Suppressor macrophage treated with lipopolysaccharide for 4 hours (primary cell): ENCODE data around the gene HELB.
A peak's percentile ranks its signal among the peaks of the same experiment; 100 is the strongest.

Experiments used
- DNase-seq: peaks from one replicate; pipeline ENCODE4 v3.0.0-alpha.2; 2020

HELB gene

GRCh38 chr12:66303316-66303804, 1.1 kb downstream of the HELB start:
- peak; percentile 19 for DNase-seq

GRCh38 chr12:66304296-66304900, 2.1 kb downstream of the HELB start:
- DNase-seq: no peak

- DNase-seq: no peak
These were observed 7.3 kb downstream of the HELB start for GRCh38 chr12:66309606-66310005.

- peak; percentile 36 for DNase-seq
These were observed 9.9 kb downstream of the HELB start for GRCh38 chr12:66312189-66312588.

- DNase-seq: no peak
These were observed 12.0 kb downstream of the HELB start for GRCh38 chr12:66314278-66314677.

- peak; percentile 14 for DNase-seq
These were observed 17.1 kb downstream of the HELB start for GRCh38 chr12:66319266-66319954.

- DNase-seq: peak; percentile 35
These were observed 18.7 kb downstream of the HELB start for GRCh38 chr12:66320996-66321395.

GRCh38 chr12:66321435-66321834, 19.1 kb downstream of the HELB start:
- DNase-seq: peak; percentile 77

- no peak for DNase-seq
These were observed 20.7 kb downstream of the HELB start for GRCh38 chr12:66323017-66323416.

- DNase-seq: no peak
These were observed 27.6 kb downstream of the HELB start for GRCh38 chr12:66329941-66330340.

- no peak for DNase-seq
These were observed 28.7 kb downstream of the HELB start for GRCh38 chr12:66331016-66331415.

- no peak for DNase-seq
These were observed 29.5 kb downstream of the HELB start for GRCh38 chr12:66331814-66332213.

GRCh38 chr12:66335746-66336145, 33.5 kb downstream of the HELB start:
- no peak for DNase-seq

- DNase-seq: no peak
These were observed 35.2 kb downstream of the HELB start for GRCh38 chr12:66337381-66338010.

GRCh38 chr12:66340131-66340530, 37.8 kb downstream of the HELB start:
- DNase-seq: no peak

- no peak for DNase-seq
These were observed 38.8 kb downstream of the HELB start for GRCh38 chr12:66341126-66341525.

GRCh38 chr12:66345212-66345611, 42.9 kb downstream of the HELB start:
- no peak for DNase-seq

GRCh38 chr12:66345956-66346355, 43.7 kb downstream of the HELB start:
- no peak for DNase-seq

- no peak for DNase-seq
These were observed 49.0 kb downstream of the HELB start for GRCh38 chr12:66351301-66351700.

GRCh38 chr12:66352197-66352596, 49.9 kb downstream of the HELB start:
- DNase-seq: peak; percentile 45

- DNase-seq: no peak
These were observed 50.6 kb downstream of the HELB start for GRCh38 chr12:66352899-66353298.

GRCh38 chr12:66354291-66354690, 52.0 kb downstream of the HELB start:
- DNase-seq: no peak

GRCh38 chr12:66359300-66359699, 57.0 kb downstream of the HELB start:
- no peak for DNase-seq

GRCh38 chr12:66361703-66362102, 59.4 kb downstream of the HELB start:
- no peak for DNase-seq
